Lower leg skin (tissue), 4 donors: Measurements from ENCODE around the gene ORM2. TPM values are rescaled to one million over a fixed set of nuclear protein-coding genes. Genes with fewer than 3 reads are reported as not detected.

Experiments used
- DNase-seq, 2 donors: peaks; one replicate each; pipeline ENCODE4 v3.0.0-alpha.2; 2019; ENCODE audit warnings: low spot score in 2 of 2
- H3K4me3 ChIP-seq: fragments of 200-600 bp; sonication (generic); 2 replicates; pipeline ENCODE4 v1.5.1; 2017; ENCODE audit warnings: mild to moderate bottlenecking, low read depth; ENCODE audit not compliant: poor library complexity, severe bottlenecking
- CTCF ChIP-seq, 3 donors: fragments of 450-650 bp; IDR thresholded peaks; one replicate each; pipeline ENCODE4 v1.5.1; 2016; ENCODE audit warnings: antibody characterized with exemption in 3 of 3, mild to moderate bottlenecking in 3 of 3, moderate library complexity in 2 of 3
- POLR2A ChIP-seq, 2 donors: fragments of 450-650 bp; IDR thresholded peaks; one replicate each; pipeline ENCODE4 v1.6.1; 2016 to 2017; ENCODE audit warnings: antibody characterized with exemption in 2 of 2, mild to moderate bottlenecking in 1 of 2, moderate library complexity in 1 of 2
- WGBS, 2 donors: methylation state at CpG; one replicate each; pipeline ENCODE4 v1.1.5; 2018; 5-methylcytosine and 5-hydroxymethylcytosine counted together
- intact Hi-C: fragments of 100-400 bp; cut with DNase I; formaldehyde crosslinking; loops from one replicate; pipeline ENCODE4 v1.15.0; 2023; ENCODE audit warnings: low total_unique reads
- total RNA-seq, 4 donors: library from RNA; depleted of rRNA; stranded (reverse); fragments of >200 nt; gene quantifications; one replicate each; pipeline ENCODE4 v1.1.0, GENCODE V29; 2016

ORM2 gene
- total RNA-seq, 4 donors from 2014 or later, result not detected

GRCh38 chr9:114373960-114374730, 44.5 kb downstream of the ORM2 start:
- intact Hi-C loops, result no loop called here
- H3K4me3 ChIP-seq, result no peak overlapping the region
- no peak for TF ChIP-seq POLR2A (IDR thresholded peaks at IDR 0.05)
- TF ChIP-seq CTCF (IDR thresholded peaks at IDR 0.05), result no peak
- 91 to 92% methylated on average over 16 of the region's 16 CpGs for WGBS, 2 donors
- no peak for DNase-seq

GRCh38 chr9:114374936-114375335, 45.3 kb downstream of the ORM2 start:
- DNase-seq, result no peak
- intact Hi-C loops, result no loop called here
- WGBS, 2 donors, result 87 to 92% methylated on average over 9 of the region's 9 CpGs
- H3K4me3 ChIP-seq, result no peak overlapping the region
- TF ChIP-seq CTCF (IDR thresholded peaks at IDR 0.05) (no peak), POLR2A (IDR thresholded peaks at IDR 0.05) (no peak)

GRCh38 chr9:114375386-114376175, 45.9 kb downstream of the ORM2 start:
- no peak for DNase-seq
- no peak overlapping the region for H3K4me3 ChIP-seq
- intact Hi-C loops, result no loop called here
- 87 to 88% methylated on average over 9 of the region's 9 CpGs for WGBS, 2 donors
- TF ChIP-seq CTCF (IDR thresholded peaks at IDR 0.05) (no peak), POLR2A (IDR thresholded peaks at IDR 0.05) (no peak)

GRCh38 chr9:114376586-114377445, 47.1 kb downstream of the ORM2 start:
- H3K4me3 ChIP-seq, result no peak overlapping the region
- WGBS, 2 donors, result 90 to 93% methylated on average over 16 to 19 of the region's 19 CpGs

More at GRCh38 chr9:114376586-114377445, 47.1 kb downstream of the ORM2 start:
- intact Hi-C loops, result no loop called here
- no peak for TF ChIP-seq CTCF (IDR thresholded peaks at IDR 0.05)
- TF ChIP-seq POLR2A (IDR thresholded peaks at IDR 0.05), result no peak
- no peak for DNase-seq
